HG02852 (cell line): ENCODE measurements around the gene ERVMER34-1.

Source experiments
- ATAC-seq: cut with Tn5 transposase; IDR thresholded peaks from one replicate; pipeline ENCODE4 v1.9.1; 2021; ENCODE audit warnings: mild to moderate bottlenecking, moderate library complexity; ENCODE audit not compliant: unreplicated experiment

The ERVMER34-1 gene

DNA sequence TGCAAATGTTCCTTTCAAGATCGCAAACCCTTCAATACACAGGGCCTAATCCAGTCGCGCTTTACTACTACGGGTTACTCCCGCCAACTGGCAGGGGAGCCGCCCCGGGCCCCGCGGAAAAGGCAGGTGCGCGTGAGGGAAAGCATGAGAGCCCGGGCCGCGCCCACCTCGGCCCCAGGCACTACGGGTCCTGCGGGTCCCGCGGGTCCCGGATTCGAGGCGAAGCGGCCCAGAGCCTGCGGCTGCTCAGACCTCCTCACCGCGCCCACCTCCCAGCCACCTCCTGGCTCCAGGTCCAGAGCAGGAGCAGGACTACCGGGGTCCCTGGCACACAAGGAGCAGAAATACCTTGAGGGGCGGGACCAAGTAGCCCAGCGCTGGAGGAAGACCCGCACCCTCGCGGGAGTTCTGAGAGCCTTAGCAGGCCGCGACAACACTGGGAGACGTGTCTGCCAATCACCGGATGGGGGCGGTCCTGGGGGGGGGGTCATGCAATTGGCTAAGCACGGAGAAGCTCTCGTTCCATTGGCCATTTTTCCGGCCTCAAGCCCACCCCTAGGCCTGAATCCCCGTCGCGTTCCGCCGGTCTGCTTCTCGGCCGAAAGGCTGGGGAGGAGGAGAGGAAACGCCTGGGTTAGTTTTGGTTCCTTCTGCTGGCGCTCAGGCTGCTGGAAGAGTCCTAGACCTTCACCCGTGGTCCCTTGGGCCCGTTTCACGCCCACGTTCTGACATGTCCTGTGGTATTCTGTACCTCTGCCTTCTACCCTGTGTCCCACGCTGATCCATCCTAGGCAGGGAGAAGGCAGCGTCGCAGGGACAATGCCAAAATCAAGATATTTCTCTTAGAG lies 29.0 kb downstream of the ERVMER34-1 start:
- ATAC-seq = peak; percentile 95

DNA sequence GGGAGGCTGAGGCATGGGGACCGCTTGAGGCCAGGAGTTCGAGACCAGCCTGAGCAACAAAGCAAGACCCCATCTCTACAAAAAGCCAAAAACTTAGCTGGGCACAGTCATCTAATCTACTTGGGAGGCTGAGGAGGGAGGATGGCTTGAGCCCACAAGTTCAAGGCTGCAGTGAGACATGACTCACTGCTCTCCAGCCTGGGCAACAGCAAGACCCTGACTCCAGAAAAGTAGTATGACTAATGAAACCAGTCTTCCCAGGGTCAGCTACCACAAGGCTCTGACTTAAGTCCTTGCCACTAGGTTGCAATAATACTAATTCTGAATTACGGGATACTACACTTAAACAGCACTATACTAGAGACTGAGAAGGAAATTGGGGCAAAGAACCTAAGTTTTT lies 33.1 kb downstream of the ERVMER34-1 start:
- ATAC-seq = no peak

DNA sequence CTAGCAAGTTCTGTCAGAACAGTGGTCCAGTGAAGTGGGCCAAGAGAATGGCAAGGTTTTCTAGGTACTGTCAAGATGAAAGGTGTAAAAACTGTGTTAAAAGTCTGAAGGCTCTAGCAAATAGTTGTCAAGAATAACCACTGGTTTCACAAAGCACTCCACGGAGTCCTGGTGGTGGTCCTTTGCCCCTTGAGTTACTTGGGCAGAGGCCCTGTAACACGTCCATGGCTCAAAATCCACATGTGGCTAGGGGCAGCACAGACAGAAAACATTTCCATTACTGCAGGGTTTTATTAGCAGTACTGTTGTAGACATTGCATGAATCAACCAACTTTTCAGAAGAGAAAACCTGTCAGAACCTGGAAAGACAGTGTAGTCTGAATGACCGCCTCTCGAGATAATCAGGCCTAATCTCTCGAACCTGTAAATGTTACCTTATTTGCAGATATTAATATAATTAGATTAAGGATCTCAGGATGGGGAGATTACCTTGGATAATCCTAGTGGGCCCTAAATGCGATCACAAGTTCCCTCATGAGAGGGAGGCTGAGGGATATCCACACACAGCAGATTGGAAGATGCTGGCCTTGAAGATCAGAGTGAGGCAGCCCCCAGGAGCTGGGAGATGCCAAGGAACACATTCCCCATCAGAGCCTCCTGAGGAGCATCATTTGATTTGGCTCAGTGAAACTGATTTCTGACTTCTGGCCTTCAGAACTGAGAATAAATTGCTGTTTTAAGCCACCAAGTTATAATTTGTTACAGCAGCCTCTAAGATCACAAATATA lies 34.7 kb downstream of the ERVMER34-1 start:
- no peak for ATAC-seq

DNA sequence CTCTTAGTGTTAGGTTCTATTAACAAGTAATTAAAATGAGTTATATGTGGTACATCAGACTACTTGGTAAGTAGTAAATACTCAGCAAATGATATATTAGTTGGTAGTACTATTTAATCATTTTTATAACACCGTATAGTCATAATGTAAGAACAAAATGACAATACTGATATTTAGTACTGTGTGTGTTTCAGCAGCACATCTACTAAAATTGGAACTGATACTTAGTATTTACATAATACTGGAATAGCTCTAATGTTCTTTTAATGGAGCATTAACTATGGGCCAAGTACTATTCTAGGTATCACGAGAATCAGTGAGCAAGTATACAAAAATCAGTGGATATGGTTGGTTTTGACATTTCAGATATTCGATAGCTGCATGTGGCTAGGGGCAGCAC lies 35.3 kb downstream of the ERVMER34-1 start:
- no peak for ATAC-seq

DNA sequence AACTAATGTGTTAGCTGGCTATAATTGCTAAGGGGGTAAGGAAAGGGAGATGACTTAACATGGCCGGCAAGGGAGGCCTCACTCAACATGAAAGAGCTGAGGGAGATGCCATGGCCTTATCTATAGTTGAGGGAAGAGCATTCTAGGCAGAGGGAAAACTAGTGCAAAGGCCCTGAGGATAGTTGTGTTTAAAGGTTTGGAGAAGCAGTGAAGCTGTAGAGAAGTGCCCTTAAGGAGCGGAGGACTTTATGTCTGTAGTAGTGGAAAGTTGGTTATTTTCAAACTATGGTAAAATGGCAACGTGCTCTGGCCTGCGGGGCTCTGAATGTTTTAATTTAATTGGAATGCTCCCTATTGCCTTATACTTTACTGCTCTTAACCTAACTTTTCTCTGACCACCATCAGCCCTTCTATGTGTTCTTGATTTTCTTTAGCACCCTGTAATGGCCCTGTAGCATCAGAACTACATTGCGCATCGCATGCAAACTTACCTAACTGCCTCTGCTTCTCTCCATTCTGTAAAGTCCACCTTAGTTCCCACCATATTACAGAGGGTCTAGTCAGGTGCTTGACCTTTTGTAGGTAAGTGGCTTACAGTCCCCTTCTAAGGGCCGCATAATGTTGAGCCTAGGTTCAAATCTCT lies 35.8 kb downstream of the ERVMER34-1 start:
- ATAC-seq = no peak

DNA sequence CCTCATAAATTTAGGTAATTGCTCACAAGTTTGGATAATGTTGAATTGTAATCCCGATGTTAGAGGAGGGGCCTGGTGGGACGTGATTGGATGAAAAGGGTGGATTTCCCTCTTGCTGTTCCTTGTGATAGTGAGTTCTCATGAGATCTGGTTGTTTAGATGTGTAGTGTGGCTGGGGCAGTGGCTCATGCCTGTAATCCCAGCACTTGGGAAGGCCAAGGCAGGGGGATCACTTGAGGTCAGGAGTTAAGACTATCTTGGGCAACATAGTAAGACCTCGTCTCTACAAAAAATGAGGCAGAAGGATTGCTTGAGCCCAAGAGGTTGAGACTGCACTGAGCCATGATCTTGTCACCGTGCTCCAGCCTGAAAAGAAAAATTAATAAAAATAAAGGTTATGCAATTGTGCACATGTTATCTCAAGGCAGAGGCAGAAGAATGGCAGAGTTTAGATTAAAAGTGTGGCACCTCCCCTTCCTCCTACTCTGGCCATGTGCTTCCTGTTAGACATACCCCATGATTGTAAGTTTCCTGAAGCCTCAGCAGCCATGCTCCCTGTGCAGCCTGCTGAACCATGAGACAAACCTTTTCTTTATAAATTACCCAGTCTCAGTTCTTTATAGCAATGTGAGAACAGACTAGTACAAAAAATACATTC lies 36.5 kb downstream of the ERVMER34-1 start:
- no peak for ATAC-seq

DNA sequence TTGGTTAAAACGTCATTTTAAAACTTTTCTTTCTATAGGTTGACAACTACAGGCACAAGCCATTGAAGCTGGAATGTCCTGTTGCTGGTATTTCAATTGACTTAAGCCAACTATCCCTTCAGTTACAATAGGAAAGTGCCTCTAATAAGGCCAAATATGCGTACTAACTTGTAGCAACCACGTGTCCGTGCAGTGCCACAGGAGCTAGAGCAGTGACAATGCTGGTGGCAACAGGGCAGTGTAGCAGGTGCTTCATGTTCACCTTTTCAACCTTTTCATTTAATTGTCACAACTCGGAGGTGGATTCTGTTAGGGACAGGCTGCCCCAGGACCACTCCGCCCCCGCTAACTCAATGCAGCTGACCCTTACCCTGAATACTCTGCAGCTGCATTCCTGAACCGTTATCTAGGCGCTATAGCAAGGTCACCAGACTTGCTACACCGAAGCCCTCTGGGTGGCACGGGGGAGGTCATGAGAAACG lies 37.7 kb downstream of the ERVMER34-1 start:
- ATAC-seq = no peak

DNA sequence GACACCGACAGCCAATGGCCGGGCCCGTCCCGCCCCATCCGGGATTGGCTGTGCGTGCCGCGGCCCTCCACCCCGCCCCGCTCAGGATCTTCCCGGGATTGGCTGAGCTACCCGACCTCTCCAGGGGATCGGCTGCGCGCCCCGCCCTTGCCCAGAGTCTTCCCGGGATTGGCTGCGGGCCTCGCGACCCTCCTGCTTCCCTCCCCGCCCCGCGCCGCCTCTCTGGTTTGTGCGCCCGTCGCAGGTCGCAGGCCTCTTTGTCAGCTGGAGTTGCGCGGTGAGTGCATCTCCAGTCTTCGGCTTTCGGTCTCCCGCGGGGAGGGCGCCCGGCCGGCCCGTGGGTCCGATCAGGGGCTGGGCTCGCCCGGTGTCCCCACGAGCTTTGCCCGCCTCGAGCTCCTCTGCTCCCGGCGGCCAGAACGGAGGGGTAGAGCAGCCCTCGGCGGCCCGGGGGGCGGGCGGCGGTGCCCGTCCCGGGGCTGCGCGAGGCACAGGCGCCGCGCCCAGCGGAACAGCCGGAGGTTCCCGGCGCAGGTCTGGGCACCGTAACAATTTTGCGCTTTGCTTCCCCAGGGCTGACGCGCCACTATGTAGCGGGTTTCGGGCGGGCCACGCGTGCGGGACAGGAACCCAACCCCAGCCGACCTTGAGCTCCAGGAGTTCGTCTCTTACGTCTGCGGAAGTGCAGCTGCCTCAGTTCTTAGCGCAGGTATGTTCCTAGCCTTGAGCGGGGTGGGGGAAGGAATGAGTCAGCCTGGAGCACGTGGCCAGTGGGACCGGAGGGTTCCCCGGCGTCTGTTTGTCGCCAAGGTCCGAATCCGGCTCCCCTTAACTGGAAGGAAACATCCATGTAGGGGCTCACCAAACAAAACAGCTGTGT lies 38.7 kb downstream of the ERVMER34-1 start:
- ATAC-seq = peak; percentile 87

DNA sequence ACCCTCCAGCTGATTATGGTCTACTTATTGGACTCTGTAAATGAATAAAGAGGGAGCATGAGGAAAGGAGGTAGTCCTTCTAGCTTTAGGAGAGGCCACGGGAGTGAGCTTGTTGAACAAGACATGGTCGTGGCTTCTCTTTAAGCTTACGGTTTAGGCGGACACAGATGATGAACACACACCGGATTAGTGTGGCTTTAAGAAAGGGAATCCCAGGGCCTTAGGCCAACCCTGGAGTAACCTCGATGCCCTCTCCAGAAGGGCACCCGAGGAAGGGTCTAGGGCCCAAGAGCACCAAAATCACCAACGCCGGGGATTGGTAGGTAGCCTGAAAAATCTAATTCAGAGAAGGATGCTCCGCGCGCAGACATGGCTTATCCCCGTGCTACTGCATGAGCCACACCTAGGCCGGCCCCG lies 39.4 kb downstream of the ERVMER34-1 start:
- ATAC-seq = peak; percentile 1

DNA sequence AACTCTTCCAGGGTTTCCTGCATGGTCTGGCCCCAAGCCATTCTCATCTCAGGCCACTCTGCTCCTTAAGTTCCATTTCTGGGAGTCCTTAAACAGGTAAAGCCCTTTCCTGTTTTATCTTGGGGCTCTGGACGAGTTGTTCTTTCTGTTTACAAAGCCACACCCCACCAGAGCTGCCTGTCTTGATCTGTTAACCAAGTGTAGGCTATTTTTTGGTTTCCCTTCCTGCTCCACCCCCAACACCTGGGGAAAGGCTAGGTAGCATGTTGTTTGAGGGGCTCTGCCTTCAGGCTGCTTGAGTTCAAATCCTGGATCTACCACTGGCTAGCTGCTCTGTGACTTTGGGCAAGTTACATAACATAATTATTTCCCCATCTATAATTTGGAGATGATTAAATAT lies 40.0 kb downstream of the ERVMER34-1 start:
- ATAC-seq = no peak

DNA sequence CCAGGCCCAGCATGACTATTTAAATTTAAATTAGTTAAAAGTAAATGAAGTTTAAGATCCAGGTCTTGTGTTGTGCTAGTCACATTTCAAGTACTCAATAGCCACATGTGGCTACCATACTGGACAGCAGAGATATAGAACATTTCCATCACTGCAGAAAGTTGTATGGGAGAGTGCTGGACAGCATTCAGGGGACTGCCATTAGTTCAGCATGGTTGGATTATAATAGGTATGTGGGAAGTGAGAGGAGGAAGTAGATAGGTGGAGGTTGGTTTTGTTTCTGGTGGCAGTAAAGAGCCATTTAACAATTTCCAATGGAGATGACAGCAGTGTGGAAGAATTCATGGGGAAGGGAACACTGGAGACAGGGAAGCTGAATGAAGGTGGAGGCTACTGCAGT lies 42.1 kb downstream of the ERVMER34-1 start:
- ATAC-seq = no peak

DNA sequence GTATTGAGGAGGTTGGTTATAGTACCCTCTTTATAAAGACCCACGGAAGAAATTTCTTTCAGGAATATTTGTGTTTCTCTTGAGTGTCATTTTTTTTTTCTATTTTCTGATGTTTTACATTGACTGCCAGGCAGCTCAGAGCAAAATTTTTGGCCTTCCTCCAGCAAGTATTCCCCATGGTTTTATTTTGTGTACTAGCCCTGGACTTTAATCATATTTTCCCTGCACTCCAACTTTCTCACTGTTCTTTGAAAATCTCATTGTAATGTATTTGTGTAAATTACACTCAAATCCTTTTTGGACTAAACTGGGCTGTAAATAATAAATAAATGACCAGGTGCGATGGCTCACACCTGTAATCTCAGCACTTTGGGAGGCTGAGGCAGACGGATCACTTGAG lies 46.6 kb downstream of the ERVMER34-1 start:
- no peak for ATAC-seq

DNA sequence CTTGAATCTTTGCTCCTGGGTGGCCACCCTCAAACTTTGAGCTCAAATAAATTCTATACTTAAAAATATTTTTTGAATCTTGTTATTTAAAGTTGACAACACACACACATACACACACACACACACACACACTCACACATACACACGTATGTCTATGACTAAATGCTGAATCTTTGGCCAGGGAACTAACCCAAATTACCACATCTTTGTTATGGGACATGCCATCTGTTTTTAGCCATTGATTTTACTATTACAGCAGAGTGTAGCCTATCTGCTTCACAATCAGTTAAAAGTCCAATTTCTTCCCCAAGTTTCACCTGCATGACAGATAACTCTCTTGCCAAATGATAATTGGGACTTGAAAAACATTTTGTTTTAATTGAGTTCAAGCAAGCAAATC lies 47.1 kb downstream of the ERVMER34-1 start:
- ATAC-seq = no peak

DNA sequence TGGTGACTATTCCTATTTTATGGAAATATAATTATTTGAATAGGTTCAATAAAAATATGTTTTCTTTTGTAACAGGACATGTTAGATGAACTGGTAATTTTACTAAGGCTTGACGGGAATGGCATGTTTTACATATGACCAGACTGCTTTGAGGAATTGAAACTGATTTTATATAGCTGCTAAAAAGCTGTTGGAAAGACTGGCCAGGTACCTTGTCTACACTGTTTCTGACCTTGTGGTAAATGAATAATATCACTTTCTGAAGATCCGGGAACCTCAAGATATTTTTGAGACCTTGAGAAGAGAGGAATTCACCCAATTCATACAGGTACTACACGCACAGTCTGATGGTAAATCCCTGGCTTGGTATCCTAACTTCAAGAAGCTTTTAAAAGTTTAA lies 50.0 kb downstream of the ERVMER34-1 start:
- peak; percentile 91 for ATAC-seq

DNA sequence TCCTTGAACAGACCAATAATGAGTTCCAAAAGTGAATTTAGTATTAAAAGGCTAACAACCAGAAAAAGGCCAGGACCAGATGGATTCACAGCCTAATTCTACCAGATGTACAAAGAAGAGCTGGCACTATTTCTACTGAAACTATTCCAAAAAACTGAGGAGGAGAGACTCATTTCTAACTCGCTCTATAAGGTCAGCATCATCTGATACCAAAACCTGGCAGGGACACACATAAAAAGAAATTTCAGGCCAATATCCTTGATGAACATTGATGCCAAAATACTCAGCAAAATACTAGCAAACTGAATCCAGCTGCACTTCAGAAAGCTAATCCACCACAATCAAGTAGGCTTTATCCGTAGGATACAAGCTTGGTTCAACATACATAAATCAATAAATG lies 56.3 kb downstream of the ERVMER34-1 start:
- no peak for ATAC-seq

DNA sequence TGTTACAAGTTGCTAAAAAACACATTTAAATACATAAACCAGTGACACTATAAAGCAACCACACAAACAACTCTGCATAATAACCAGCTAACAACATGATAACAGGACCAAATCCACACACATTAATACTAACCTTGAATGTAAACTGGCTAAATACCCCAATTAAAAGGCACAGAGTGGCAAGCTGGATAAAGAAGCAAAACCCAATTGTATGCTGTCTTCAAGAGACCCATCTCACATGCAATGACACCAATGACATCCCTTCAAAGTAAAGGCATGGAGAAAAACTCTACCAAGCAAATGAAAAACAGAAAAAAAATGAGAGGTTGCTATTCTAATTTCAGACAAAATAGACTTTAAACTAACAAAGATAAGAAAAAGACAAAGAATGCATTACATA lies 57.7 kb downstream of the ERVMER34-1 start:
- no peak for ATAC-seq
